Liver (tissue), 9 donors: Measurements from ENCODE around the gene ST3GAL4. TPM values are rescaled to one million over a fixed set of nuclear protein-coding genes. Genes with fewer than 3 reads are reported as not detected.

Source experiments
- DNase-seq: peaks from one replicate; pipeline ENCODE4 v3.0.0-alpha.2; 2017; ENCODE audit warnings: low spot score
- H3K27ac ChIP-seq, 2 donors: one replicate each; pipeline ENCODE4 v1.7.0; 2013; ENCODE audit warnings: inconsistent platforms in 2 of 2, low read length in 2 of 2, control low read depth in 1 of 2, low read depth in 1 of 2, mild to moderate bottlenecking in 1 of 2
- H3K27me3 ChIP-seq, 4 donors: one replicate each; pipeline versions ENCODE4 v1.6.1 to v1.7.0; 2013; ENCODE audit warnings: low read length in 3 of 4, inconsistent platforms in 1 of 4, mild to moderate bottlenecking in 1 of 4, moderate library complexity in 1 of 4; ENCODE audit not compliant: control insufficient read depth in 4 of 4, insufficient read depth in 4 of 4
- H3K36me3 ChIP-seq, 4 donors: one replicate each; pipeline versions ENCODE4 v1.6.1 to v1.7.0; 2013; ENCODE audit warnings: low read length in 3 of 4, mild to moderate bottlenecking in 3 of 4, low read depth in 1 of 4, moderate library complexity in 1 of 4; ENCODE audit not compliant: control insufficient read depth in 4 of 4, insufficient read depth in 3 of 4
- H3K4me1 ChIP-seq, 4 donors: one replicate each; pipeline versions ENCODE4 v1.6.1 to v1.7.0; 2013; ENCODE audit warnings: low read length in 3 of 4, mild to moderate bottlenecking in 3 of 4, moderate library complexity in 1 of 4; ENCODE audit not compliant: control insufficient read depth in 4 of 4, insufficient read depth in 4 of 4
- H3K4me3 ChIP-seq, 3 donors: one replicate each; pipeline versions ENCODE4 v1.6.1 to v1.7.0; 2013; ENCODE audit warnings: low read length in 3 of 3, control low read depth in 1 of 3, low read depth in 1 of 3, mild to moderate bottlenecking in 1 of 3
- H3K9ac ChIP-seq, 2 donors: one replicate each; pipeline ENCODE4 v1.7.0; 2013; ENCODE audit warnings: low read length in 2 of 2, mild to moderate bottlenecking in 2 of 2, moderate library complexity in 2 of 2, control low read depth in 1 of 2, low read depth in 1 of 2
- H3K9me3 ChIP-seq, 4 donors: one replicate each; pipeline versions ENCODE4 v1.6.1 to v1.7.0; 2013; ENCODE audit warnings: low read length in 3 of 4; ENCODE audit not compliant: control insufficient read depth in 4 of 4
- HNF4A ChIP-seq, 2 donors: conservative IDR thresholded peaks; 2 replicates each; pipeline ENCODE4 v1.6.1; 2016; ENCODE audit warnings: antibody characterized with exemption in 2 of 2, mild to moderate bottlenecking in 2 of 2
- HNF4G ChIP-seq: IDR thresholded peaks from 2 replicates; pipeline ENCODE4 v1.6.1; 2016; ENCODE audit warnings: antibody characterized with exemption
- MAX ChIP-seq: IDR thresholded peaks from 2 replicates; pipeline ENCODE4 v1.6.1; 2016; ENCODE audit warnings: antibody characterized with exemption
- NR2F2 ChIP-seq: IDR thresholded peaks from 2 replicates; pipeline ENCODE4 v1.6.1; 2016; ENCODE audit warnings: antibody characterized with exemption
- RAD21 ChIP-seq, 2 donors: IDR thresholded peaks; 2 replicates each; pipeline ENCODE4 v1.6.1; 2016; ENCODE audit warnings: antibody characterized with exemption in 2 of 2, mild to moderate bottlenecking in 2 of 2
- REST ChIP-seq: IDR thresholded peaks from 2 replicates; pipeline ENCODE4 v1.6.1; 2016; ENCODE audit warnings: antibody characterized with exemption, mild to moderate bottlenecking
- RXRA ChIP-seq, 2 donors: IDR thresholded peaks; 2 replicates each; pipeline ENCODE4 v1.6.1; 2017 to 2018; ENCODE audit warnings: antibody characterized with exemption in 2 of 2, mild to moderate bottlenecking in 1 of 2
- SP1 ChIP-seq: IDR thresholded peaks from 2 replicates; pipeline ENCODE4 v1.6.1; 2018; ENCODE audit warnings: antibody characterized with exemption, mild to moderate bottlenecking
- WGBS: extraction: QIAGEN DNeasy Blood & Tissue Kit; methylation state at CpG from one replicate; pipeline ENCODE4 v1.1.7; 2013; 5-methylcytosine and 5-hydroxymethylcytosine counted together
- polyA plus RNA-seq, 2 donors: library from polyadenylated mRNA; stranded (reverse) in 1 of 2; unstranded in 1 of 2; fragments of 200-250 nt in 1 of 2; fragments of >200 nt in 1 of 2; fragmentation: Nextera tagmentation in 1 of 2; extraction: Ambion mirVana in 1 of 2; gene quantifications; one replicate each; pipeline versions ENCODE4 v1.2.1 to v1.2.3, GENCODE V29; 2013 to 2015
- total RNA-seq, 2 donors: library from RNA; depleted of rRNA; stranded (reverse); fragments of >200 nt; gene quantifications; one replicate each; pipeline ENCODE4 v1.2.3, GENCODE V29; 2014
- donor health status: healthy.
- donor health status: healthy.
- donor health status: healthy.
- donor health status: healthy.
- donor health status: healthy.

Gene ST3GAL4
- total and polyA plus RNA-seq, 4 donors: 4.5 to 18.4 (median 10.6) TPM

- TF ChIP-seq MAX (no peak), NR2F2 (peak; percentile 89), SP1 (peak; percentile 19), HNF4A (conservative IDR thresholded peaks at IDR 0.05) (peak in 1 of 2 donors; percentile 37), RXRA (IDR thresholded peaks at IDR 0.05) (peak in 1 of 2 donors; percentile 71), HNF4G (no peak), RAD21 (IDR thresholded peaks at IDR 0.05) (peak in 1 of 2 donors; percentile 54)
- DNase-seq: no peak
- Histone ChIP-seq H3K4me1 (peaks cover 5 to 29% (median 19%) of the 10 kb centered on the region in 4 donors), H3K9ac (no peak overlapping the region), H3K4me3 (no peak overlapping the region), H3K27me3 (no peaks in the 10 kb centered on the region), H3K36me3 (no peaks in the 10 kb centered on the region), H3K27ac (no peak overlapping the region), H3K9me3 (no peaks in the 10 kb centered on the region)
- 67% methylated on average over 16 of the region's 16 CpGs for WGBS
Observed at GRCh38 chr11:126359431-126360048, 4.1 kb downstream of the ST3GAL4 start.

GRCh38 chr11:126360049-126360446 lies 4.6 kb downstream of the ST3GAL4 start:
- 94% methylated on average over 8 of the region's 8 CpGs for WGBS
- Histone ChIP-seq H3K27ac (no peak overlapping the region), H3K9me3 (no peaks in the 10 kb centered on the region), H3K9ac (no peak overlapping the region), H3K4me1 (peaks cover 4 to 27% (median 18%) of the 10 kb centered on the region in 4 donors), H3K27me3 (no peaks in the 10 kb centered on the region), H3K36me3 (no peaks in the 10 kb centered on the region), H3K4me3 (no peak overlapping the region)
- TF ChIP-seq REST: no peak
- DNase-seq: no peak

GRCh38 chr11:126361400-126361799 lies 5.9 kb downstream of the ST3GAL4 start:
- peaks cover 2 to 24% (median 17%) of the 10 kb centered on the region in 4 donors for H3K4me1 ChIP-seq
- DNase-seq: no peak
- WGBS: 81% methylated on average over 5 of the region's 5 CpGs
- no peak overlapping the region for H3K27ac ChIP-seq
- no peaks in the 10 kb centered on the region for H3K27me3 ChIP-seq
- H3K36me3 ChIP-seq: no peaks in the 10 kb centered on the region
- no peaks in the 10 kb centered on the region for H3K9me3 ChIP-seq
- no peak overlapping the region for H3K4me3 ChIP-seq
- TF ChIP-seq HNF4A (conservative IDR thresholded peaks at IDR 0.05): no peak
- TF ChIP-seq MAX: no peak
- H3K9ac ChIP-seq: no peak overlapping the region
